Measurements from ENCODE around the gene MIXL1. TPM values are rescaled to one million over a fixed set of nuclear protein-coding genes. Genes with fewer than 3 reads are reported as not detected.

MIXL1 gene
- total RNA-seq, 1 experiment from 2014 or later, result not detected

DNA sequence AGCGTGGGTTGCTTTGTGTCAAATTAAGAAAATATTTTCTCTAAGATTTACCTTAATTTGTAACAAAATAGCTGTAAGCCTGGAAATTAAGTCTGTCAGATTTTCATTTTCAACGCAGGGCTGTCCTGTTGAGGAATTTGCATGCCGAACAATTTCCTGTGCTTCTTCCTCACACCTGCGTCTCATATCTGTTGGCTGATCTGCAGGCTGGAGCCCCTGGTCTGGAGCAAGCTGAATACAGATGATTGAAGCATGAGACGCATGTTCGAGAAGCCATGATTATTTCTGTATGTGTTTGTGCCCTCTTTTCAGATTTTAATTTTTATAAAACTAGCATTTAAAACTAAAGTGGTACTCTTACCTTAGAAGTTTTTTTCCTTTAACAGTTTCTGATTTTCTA lies 9.8 kb downstream of the MIXL1 start:
- intact Hi-C loops (cut with micrococcal nuclease; ENCODE audit: unreplicated experiment), result no loop called here
- no peak for DNase-seq
- Mint-ChIP-seq H3K27me3 (ENCODE audit: insufficient read depth, unreplicated experiment) (no peaks in the 10 kb centered on the region), H3K9me3 (ENCODE audit: unreplicated experiment) (no peaks in the 10 kb centered on the region), H3K36me3 (ENCODE audit: insufficient read depth, unreplicated experiment) (peaks cover 15% of the 10 kb centered on the region), H3K4me3 (ENCODE audit: unreplicated experiment) (no peak overlapping the region), H3K4me1 (ENCODE audit: low read depth, unreplicated experiment) (no peaks in the 10 kb centered on the region), H3K27ac (ENCODE audit: unreplicated experiment) (no peak overlapping the region)
- POLR2A ChIA-PET, result no interaction called here
- Histone ChIP-seq H3K9me3 (no peaks in the 10 kb centered on the region), H3K27me3 (replicated peaks; ENCODE audit: control insufficient read depth, insufficient read depth, low read length) (no peaks in the 10 kb centered on the region), H3K4me3 (ENCODE audit: low read depth, low read length) (no peak overlapping the region), H3K36me3 (ENCODE audit: control insufficient read depth, insufficient read depth, low read length) (0 out of 2 replicates have a peak, but pooled peaks cover 1% of the 10 kb centered on the region), H3K4me1 (no peaks in the 10 kb centered on the region)
- BruUV-seq (replicated peaks), result no TSS peak
- CTCF ChIA-PET, result no interaction called here
- TF ChIP-seq, protein P1, sequence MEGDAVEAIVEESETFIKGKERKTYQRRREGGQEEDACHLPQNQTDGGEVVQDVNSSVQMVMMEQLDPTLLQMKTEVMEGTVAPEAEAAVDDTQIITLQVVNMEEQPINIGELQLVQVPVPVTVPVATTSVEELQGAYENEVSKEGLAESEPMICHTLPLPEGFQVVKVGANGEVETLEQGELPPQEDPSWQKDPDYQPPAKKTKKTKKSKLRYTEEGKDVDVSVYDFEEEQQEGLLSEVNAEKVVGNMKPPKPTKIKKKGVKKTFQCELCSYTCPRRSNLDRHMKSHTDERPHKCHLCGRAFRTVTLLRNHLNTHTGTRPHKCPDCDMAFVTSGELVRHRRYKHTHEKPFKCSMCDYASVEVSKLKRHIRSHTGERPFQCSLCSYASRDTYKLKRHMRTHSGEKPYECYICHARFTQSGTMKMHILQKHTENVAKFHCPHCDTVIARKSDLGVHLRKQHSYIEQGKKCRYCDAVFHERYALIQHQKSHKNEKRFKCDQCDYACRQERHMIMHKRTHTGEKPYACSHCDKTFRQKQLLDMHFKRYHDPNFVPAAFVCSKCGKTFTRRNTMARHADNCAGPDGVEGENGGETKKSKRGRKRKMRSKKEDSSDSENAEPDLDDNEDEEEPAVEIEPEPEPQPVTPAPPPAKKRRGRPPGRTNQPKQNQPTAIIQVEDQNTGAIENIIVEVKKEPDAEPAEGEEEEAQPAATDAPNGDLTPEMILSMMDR (IDR thresholded peaks at IDR 0.05; ENCODE audit: insufficient read depth in 1 of 2, low read depth in 1 of 2, low read length in 1 of 2, severe bottlenecking in 1 of 2, unreplicated experiment in 1 of 2), result no peak

DNA sequence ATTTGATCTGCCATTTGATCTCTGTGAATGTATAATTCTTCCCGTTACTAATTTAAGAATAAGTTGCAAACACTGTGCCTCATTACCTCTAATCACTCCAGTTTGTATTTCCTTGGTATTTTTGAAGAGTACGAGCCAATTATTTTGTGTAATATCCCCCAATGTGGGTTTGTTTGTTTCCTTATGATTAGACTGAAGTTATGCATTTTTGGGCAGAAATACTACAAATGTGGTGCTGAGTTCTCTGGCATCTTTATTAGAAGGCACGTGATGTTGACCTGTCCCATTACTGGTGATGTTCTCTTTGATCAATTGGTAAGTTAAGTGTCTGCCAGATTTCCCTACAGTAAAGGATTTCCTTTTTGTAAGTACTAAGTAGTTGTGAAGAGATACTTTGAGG lies 10.3 kb downstream of the MIXL1 start:
- 0 out of 2 replicates have a peak, but pooled peaks cover 1% of the 10 kb centered on the region for H3K36me3 ChIP-seq (ENCODE audit: control insufficient read depth, insufficient read depth, low read length)
- DNase-seq, result no peak
- no peaks in the 10 kb centered on the region for H3K27me3 ChIP-seq (replicated peaks; ENCODE audit: control insufficient read depth, insufficient read depth, low read length)
- TF ChIP-seq, protein P1 (IDR thresholded peaks at IDR 0.05; ENCODE audit: insufficient read depth in 1 of 2, low read depth in 1 of 2, low read length in 1 of 2, severe bottlenecking in 1 of 2, unreplicated experiment in 1 of 2), result no peak
- intact Hi-C loops (cut with micrococcal nuclease; ENCODE audit: unreplicated experiment), result no loop called here
- Mint-ChIP-seq H3K27me3 (ENCODE audit: insufficient read depth, unreplicated experiment) (no peaks in the 10 kb centered on the region), H3K36me3 (ENCODE audit: insufficient read depth, unreplicated experiment) (peaks cover 20% of the 10 kb centered on the region), H3K4me3 (ENCODE audit: unreplicated experiment) (no peak overlapping the region), H3K27ac (ENCODE audit: unreplicated experiment) (no peak overlapping the region), H3K9me3 (ENCODE audit: unreplicated experiment) (no peaks in the 10 kb centered on the region), H3K4me1 (ENCODE audit: low read depth, unreplicated experiment) (no peaks in the 10 kb centered on the region)
- H3K9me3 ChIP-seq, result no peaks in the 10 kb centered on the region
- CTCF ChIA-PET, result no interaction called here
- no peak overlapping the region for H3K4me3 ChIP-seq (ENCODE audit: low read depth, low read length)
- no TSS peak for BruUV-seq (replicated peaks)
- POLR2A ChIA-PET, result no interaction called here
- H3K4me1 ChIP-seq, result no peaks in the 10 kb centered on the region

DNA sequence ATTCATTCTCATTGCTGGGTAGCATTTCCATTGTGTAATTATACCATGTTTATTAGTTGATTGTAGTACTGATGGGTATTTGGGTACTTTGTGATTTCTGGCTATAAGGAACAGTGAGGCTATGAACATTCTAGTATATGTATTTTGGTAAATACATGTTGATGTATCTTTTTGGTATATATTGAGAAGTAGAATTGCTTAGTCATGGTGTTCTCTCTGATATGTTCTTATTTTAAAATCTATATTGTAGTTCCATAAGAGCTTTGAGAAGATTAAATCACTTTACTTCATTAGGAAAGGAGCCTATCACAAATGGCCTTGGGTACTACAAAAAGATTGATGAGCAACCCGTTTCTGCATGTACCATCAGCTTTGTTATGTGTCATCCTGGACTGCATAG lies 13.4 kb downstream of the MIXL1 start:
- CTCF ChIA-PET, result no interaction called here
- H3K4me3 Mint-ChIP-seq (ENCODE audit: unreplicated experiment), result no peak overlapping the region
- Histone ChIP-seq H3K27me3 (replicated peaks; ENCODE audit: control insufficient read depth, insufficient read depth, low read length) (no peaks in the 10 kb centered on the region), H3K36me3 (ENCODE audit: control insufficient read depth, insufficient read depth, low read length) (0 out of 2 replicates have a peak, but pooled peaks cover 1% of the 10 kb centered on the region), H3K4me1 (no peaks in the 10 kb centered on the region), H3K9me3 (no peaks in the 10 kb centered on the region), H3K4me3 (ENCODE audit: low read depth, low read length) (no peak overlapping the region)
- POLR2A ChIA-PET, result no interaction called here
- no TSS peak for BruUV-seq (replicated peaks)
- TF ChIP-seq, protein P1 (IDR thresholded peaks at IDR 0.05; ENCODE audit: insufficient read depth in 1 of 2, low read depth in 1 of 2, low read length in 1 of 2, severe bottlenecking in 1 of 2, unreplicated experiment in 1 of 2), result no peak
- no peak overlapping the region for H3K27ac Mint-ChIP-seq (ENCODE audit: unreplicated experiment)
- H3K36me3 Mint-ChIP-seq (ENCODE audit: insufficient read depth, unreplicated experiment), result peaks cover 21% of the 10 kb centered on the region
- no peaks in the 10 kb centered on the region for H3K27me3 Mint-ChIP-seq (ENCODE audit: insufficient read depth, unreplicated experiment)
- H3K4me1 Mint-ChIP-seq (ENCODE audit: low read depth, unreplicated experiment), result no peaks in the 10 kb centered on the region
- H3K9me3 Mint-ChIP-seq (ENCODE audit: unreplicated experiment), result no peaks in the 10 kb centered on the region
- intact Hi-C loops (cut with micrococcal nuclease; ENCODE audit: unreplicated experiment), result no loop called here
- no peak for DNase-seq
